Gastrocnemius medialis (tissue), 4 donors: ENCODE results near the gene GULP1. TPM values are rescaled to one million over a fixed set of nuclear protein-coding genes. Genes with fewer than 3 reads are reported as not detected.

Experiments
- ATAC-seq, 2 donors: fragments of 150-250 bp; one replicate each; pipeline ENCODE4 v1.9.1; 2016
- DNase-seq, 2 donors: peaks; one replicate each; pipeline ENCODE4 v3.0.0-alpha.2; 2019
- H3K27ac ChIP-seq, 4 donors: fragments of 200-600 bp; sonication (generic); 1 replicate in 1 of 4; 2 replicates in 3 of 4; pipeline ENCODE4 v1.5.1; 2016 to 2018; ENCODE audit warnings: mild to moderate bottlenecking in 2 of 4, moderate library complexity in 1 of 4
- H3K27me3 ChIP-seq, 3 donors: fragments of 200-600 bp; sonication (generic) in 2 of 3; 1 replicate in 1 of 3; 2 replicates in 2 of 3; pipeline versions ENCODE4 v1.5.1 to v1.6.0; 2016 to 2019; ENCODE audit warnings: mild to moderate bottlenecking in 1 of 3, moderate library complexity in 1 of 3
- H3K36me3 ChIP-seq, 2 donors: fragments of 200-600 bp; sonication (generic) in 1 of 2; one replicate each; pipeline ENCODE4 v1.5.1; 2017 to 2018
- H3K4me1 ChIP-seq, 2 donors: fragments of 200-600 bp; sonication (generic) in 1 of 2; one replicate each; pipeline ENCODE4 v1.5.1; 2016 to 2017; ENCODE audit warnings: mild to moderate bottlenecking in 2 of 2
- H3K4me3 ChIP-seq, 4 donors: fragments of 200-600 bp; sonication (generic) in 3 of 4; 1 replicate in 1 of 4; 2 replicates in 3 of 4; pipeline ENCODE4 v1.5.1; 2016 to 2019; ENCODE audit warnings: mild to moderate bottlenecking in 2 of 4
- H3K9me3 ChIP-seq, 3 donors: fragments of 200-600 bp; sonication (generic) in 2 of 3; 1 replicate in 1 of 3; 2 replicates in 2 of 3; pipeline ENCODE4 v1.5.1; 2016 to 2019
- CTCF ChIP-seq, 5 experiments: fragments of 450-650 bp in 3 of 5; fragments of 200-600 bp in 2 of 5; sonication (generic) in 2 of 5; IDR thresholded peaks in 4 of 5; conservative IDR thresholded peaks in 1 of 5; 1 replicate in 4 of 5; 2 replicates in 1 of 5; pipeline ENCODE4 v1.5.1; 2016 to 2019; ENCODE audit warnings: antibody characterized with exemption in 5 of 5, mild to moderate bottlenecking in 3 of 5, moderate library complexity in 3 of 5
- POLR2A ChIP-seq, 2 donors: fragments of 450-650 bp; IDR thresholded peaks; one replicate each; pipeline ENCODE4 v1.6.1; 2017; ENCODE audit warnings: antibody characterized with exemption in 2 of 2, mild to moderate bottlenecking in 2 of 2, moderate library complexity in 2 of 2
- in situ Hi-C, 4 donors: fragments of 200-750 bp; cut with MboI; loops; one replicate each; pipeline versions ENCODE4 v1.15.0 to v1.8.0; 2017; ENCODE audit warnings: low sequenced_read_pairs in 4 of 4
- intact Hi-C: fragments of 100-400 bp; cut with DNase I; formaldehyde crosslinking; loops from one replicate; pipeline ENCODE4 v1.15.1; 2023; ENCODE audit warnings: low total_unique reads
- total RNA-seq, 4 donors: library from RNA; depleted of rRNA; stranded (reverse); fragments of >200 nt; gene quantifications; one replicate each; pipeline versions ENCODE4 v1.1.0 to v1.2.3, GENCODE V29; 2016

The GULP1 gene
- total RNA-seq, 4 donors from 2014 or later: 7.3 to 16.4 (median 12.1) TPM

GRCh38 chr2:188316791-188317423 is 25.2 kb downstream of the GULP1 start:
- no peak overlapping the region for H3K4me3 ChIP-seq
- no peaks in the 10 kb centered on the region for H3K4me1 ChIP-seq
- intact Hi-C loops (no loop called here), in situ Hi-C loops (no loop called here)
- no peaks in the 10 kb centered on the region for H3K9me3 ChIP-seq
- H3K36me3 ChIP-seq: no peaks in the 10 kb centered on the region
- no peak for ATAC-seq
- TF ChIP-seq POLR2A (IDR thresholded peaks at IDR 0.05) (no peak), CTCF (IDR thresholded peaks at IDR 0.05 in 4 of 5, conservative IDR thresholded peaks at IDR 0.05 in 1 of 5) (no peak)
- no peaks in the 10 kb centered on the region for H3K27me3 ChIP-seq
- no peak for DNase-seq
- no peak overlapping the region for H3K27ac ChIP-seq

- TF ChIP-seq POLR2A (IDR thresholded peaks at IDR 0.05): no peak
- intact Hi-C loops: no loop called here
- in situ Hi-C loops: no loop called here
- Histone ChIP-seq H3K27me3 (no peaks in the 10 kb centered on the region), H3K4me3 (no peak overlapping the region), H3K4me1 (no peaks in the 10 kb centered on the region), H3K27ac (no peak overlapping the region), H3K36me3 (no peaks in the 10 kb centered on the region), H3K9me3 (no peaks in the 10 kb centered on the region)
- no peak for ATAC-seq
- no peak for DNase-seq
These were observed 26.6 kb downstream of the GULP1 start for GRCh38 chr2:188318161-188318749.

GRCh38 chr2:188319838-188320237 is 28.2 kb downstream of the GULP1 start:
- DNase-seq: no peak
- H3K27ac ChIP-seq: no peak overlapping the region

DNA sequence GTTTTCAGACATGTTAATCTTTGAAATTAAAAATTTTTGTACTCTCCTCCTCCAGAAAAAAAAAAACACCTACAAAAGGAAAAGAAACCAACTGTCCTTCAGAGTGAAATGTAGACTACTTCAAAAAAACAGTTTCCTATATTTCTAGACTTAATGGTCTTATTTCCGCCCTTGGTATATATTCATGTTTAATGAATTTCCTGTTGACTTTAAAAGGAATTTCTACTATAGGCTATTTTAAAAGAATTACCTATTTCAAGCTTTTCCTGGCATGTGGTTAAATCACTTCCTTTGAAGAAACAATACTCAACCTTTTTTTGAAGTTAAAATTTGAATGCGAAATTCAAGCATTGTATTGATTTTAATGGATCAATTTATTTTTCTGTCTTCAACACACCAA is 29.2 kb downstream of the GULP1 start:
- Histone ChIP-seq H3K9me3 (no peaks in the 10 kb centered on the region), H3K36me3 (no peaks in the 10 kb centered on the region), H3K4me3 (no peak overlapping the region), H3K27ac (no peak overlapping the region), H3K4me1 (no peaks in the 10 kb centered on the region), H3K27me3 (no peaks in the 10 kb centered on the region)
- DNase-seq: no peak
- TF ChIP-seq CTCF (IDR thresholded peaks at IDR 0.05 in 4 of 5, conservative IDR thresholded peaks at IDR 0.05 in 1 of 5) (no peak), POLR2A (IDR thresholded peaks at IDR 0.05) (no peak)
- intact Hi-C loops (no loop called here), in situ Hi-C loops (no loop called here)
- ATAC-seq: no peak

More at GRCh38 chr2:188319838-188320237, 28.2 kb downstream of the GULP1 start:
- no peaks in the 10 kb centered on the region for H3K9me3 ChIP-seq
- TF ChIP-seq POLR2A (IDR thresholded peaks at IDR 0.05) (no peak), CTCF (IDR thresholded peaks at IDR 0.05 in 4 of 5, conservative IDR thresholded peaks at IDR 0.05 in 1 of 5) (no peak)
- H3K36me3 ChIP-seq: no peaks in the 10 kb centered on the region
- H3K27me3 ChIP-seq: no peaks in the 10 kb centered on the region
- no peak for ATAC-seq
- intact Hi-C loops (no loop called here), in situ Hi-C loops (no loop called here)
- H3K4me3 ChIP-seq: no peak overlapping the region
- H3K4me1 ChIP-seq: no peaks in the 10 kb centered on the region

DNA sequence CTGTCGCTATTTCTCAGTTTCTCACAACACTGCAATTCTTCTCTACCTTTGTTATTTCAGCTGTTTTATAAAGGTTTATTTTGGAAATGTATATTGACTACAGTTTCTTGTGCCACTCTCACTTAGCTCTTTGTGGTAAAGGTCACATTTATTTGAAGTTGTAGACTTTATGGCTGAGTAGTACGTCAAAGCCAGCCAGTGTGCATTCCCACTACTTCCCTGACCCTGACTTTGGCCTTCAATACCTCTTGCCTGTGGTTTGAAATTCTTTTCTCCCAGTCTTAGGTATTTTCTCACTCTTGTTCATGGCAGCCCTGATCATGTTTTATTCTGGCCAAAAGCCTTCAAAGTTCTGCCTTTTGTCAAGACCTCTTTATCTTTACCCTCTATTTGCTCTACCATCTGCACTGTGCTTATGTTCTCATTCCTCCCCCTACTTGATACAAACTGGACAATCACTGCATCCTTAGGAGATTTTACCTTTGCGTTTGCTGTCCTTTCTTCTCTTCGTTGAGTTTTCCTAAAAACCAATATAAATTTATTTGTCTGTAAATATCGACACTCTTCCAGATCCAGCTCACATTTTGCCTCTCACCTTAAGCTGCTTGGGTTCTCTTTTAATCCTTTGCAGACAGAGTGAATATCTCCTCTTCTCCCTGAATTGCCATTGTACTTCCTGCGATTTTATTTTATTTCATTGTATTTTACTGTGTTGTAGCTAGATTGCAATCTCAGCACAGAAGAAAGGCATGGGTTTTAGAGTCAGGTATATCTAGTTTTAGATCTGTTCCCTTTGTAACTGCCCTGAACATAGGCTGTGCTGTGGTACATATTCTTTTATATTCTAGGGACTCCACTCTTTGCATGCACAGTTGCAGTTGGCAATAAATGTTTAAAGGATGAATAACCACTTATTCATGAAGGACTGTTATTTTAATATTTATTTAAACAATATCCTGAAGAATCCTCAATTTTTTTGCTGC is 31.2 kb downstream of the GULP1 start:
- Histone ChIP-seq H3K4me1 (peaks cover 4 to 7% of the 10 kb centered on the region in 2 donors), H3K9me3 (no peaks in the 10 kb centered on the region), H3K27ac (no peak overlapping the region), H3K36me3 (no peaks in the 10 kb centered on the region), H3K4me3 (no peak overlapping the region), H3K27me3 (no peaks in the 10 kb centered on the region)
- in situ Hi-C loops (no loop called here), intact Hi-C loops (no loop called here)
- DNase-seq (no peak), ATAC-seq (no peak)
- no peak for TF ChIP-seq POLR2A (IDR thresholded peaks at IDR 0.05)
